ENCODE measurements around the gene AGBL4. TPM values are rescaled to one million over a fixed set of nuclear protein-coding genes. Genes with fewer than 3 reads are reported as not detected.
A peak's percentile ranks its signal among the peaks of the same experiment; 100 is the strongest.

The AGBL4 gene
- total RNA-seq, 1 experiment from 2014 or later, result not detected

DNA sequence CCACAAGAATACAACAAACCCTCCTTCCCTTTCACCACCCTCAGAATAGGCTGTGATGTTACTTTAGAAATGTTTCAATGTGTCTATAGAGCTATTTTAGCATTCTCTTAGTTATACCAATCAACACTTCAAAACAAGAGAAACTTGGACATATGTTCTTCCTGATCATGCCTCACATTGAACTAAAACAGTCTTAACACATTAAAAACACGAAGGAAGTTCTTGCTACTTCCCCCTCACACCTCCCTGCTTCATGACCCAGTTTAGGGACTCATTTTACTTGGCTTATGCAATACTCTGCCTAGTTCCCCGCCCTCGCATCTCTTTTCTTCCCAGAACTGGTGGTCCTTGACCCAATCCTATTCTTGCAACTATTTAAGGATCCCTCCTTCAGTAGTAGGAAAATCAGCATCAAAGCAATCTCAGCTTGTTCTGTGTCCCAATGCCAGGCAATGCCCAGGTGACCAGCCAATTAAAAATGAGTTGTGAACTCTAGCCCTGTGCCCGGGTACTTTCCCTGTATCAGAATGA lies 838.2 kb downstream of the AGBL4 start:
- no peak for DNase-seq (ENCODE audit: low spot score)

DNA sequence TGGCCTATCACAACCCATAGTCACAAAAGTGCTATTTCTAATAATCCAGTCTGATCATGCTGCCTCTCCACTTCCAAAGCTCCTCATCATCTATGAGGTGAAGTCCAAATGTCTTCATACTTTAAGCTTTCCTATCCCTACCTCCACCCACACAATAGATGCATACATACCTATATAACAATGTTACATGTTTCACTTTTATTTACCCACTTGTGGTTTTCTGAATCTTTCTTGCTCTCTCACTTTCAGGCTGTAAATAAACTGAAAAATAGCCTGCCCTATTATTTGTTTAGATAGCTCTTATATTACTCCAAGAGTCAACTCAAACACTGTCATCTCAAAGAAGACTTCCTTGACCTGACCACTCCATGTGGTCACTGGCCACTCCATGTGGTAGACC lies 840.3 kb downstream of the AGBL4 start:
- no peak for DNase-seq (ENCODE audit: low spot score)

DNA sequence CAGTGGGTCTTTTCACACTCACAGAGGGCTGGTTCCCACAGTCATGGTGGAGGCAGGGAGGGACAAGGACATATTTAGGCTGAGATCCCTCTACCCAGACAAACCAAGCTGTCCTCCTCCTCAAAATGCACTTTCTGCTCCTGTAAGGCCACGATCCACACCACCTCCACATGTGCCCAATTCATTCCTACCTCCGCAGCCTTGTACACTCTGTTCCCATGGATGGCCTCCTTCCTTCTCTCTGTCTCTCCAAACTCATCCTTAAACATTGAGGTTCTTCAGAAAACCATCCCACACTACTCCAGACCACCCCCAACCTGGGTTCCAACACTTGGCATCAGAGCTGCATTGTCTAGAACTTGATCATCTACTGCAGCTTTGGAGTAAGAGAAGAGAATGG lies 842.7 kb downstream of the AGBL4 start:
- no peak for DNase-seq (ENCODE audit: low spot score)

DNA sequence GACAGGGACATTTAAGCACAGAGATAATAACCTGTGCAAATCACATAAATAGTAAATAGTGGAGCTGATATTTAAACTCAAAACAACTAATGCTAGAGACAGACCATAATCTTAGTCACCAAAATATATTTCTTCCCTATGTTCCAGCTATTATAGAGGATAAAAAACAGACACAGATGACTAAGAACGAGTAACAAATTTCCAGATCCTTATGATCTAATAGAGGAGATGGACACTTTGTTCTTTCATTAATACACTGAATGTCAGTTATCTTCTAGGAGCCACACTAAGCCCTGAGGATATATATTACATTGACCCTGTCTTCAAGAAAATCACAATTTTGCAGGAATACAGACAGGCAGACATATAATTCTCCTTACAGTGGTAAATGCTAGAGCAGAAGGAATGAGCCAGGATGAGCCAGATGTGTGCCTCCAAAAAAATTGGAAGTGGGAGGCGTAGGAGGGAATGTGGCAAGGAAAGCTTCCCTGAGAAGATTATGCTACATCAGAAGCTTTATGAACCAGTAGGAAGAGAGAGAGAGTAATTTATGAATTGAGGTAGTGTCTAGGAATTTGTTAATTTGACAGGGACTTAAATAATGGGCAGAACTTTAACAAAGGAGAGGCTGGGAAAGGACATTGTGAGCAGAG lies 851.7 kb downstream of the AGBL4 start:
- no peak for DNase-seq (ENCODE audit: low spot score)

DNA sequence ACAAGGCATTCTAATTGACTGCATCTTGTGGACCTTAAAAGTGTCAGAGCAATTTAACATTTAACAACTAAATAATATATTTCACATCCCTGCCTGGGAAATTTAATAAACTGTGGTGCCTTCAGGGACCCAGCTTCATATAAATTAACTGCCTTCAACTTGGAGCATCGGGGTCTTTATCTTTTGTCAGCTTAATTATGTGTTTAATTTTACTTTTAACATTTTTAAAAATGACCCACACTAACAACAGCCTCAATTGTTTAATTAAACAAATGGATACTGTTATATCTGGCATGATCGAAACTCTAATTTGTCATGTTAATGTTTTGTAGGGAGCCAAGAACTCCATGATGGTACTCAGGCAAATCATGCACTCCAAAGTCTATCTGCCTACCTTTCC lies 857.7 kb downstream of the AGBL4 start:
- no peak for DNase-seq (ENCODE audit: low spot score)

DNA sequence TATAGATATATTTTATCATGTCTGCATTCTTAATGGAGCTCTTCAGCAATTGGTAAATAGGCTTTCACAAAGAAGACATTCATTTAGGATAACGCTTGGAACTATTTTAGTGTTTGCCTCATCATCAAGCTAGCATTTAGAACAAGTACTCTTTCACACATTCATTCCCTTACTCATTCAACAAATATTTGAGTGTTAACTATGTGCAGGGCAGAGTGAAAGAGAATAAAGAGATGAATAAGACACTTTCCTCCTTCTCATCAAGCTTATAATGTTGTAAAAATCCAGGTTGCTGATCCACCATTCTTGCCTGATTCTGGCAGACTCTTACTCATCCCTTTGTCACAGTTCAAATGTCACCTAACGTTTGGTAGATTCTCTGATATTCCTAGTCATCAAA lies 860.7 kb downstream of the AGBL4 start:
- DNase-seq (ENCODE audit: low spot score), result peak; percentile 39

DNA sequence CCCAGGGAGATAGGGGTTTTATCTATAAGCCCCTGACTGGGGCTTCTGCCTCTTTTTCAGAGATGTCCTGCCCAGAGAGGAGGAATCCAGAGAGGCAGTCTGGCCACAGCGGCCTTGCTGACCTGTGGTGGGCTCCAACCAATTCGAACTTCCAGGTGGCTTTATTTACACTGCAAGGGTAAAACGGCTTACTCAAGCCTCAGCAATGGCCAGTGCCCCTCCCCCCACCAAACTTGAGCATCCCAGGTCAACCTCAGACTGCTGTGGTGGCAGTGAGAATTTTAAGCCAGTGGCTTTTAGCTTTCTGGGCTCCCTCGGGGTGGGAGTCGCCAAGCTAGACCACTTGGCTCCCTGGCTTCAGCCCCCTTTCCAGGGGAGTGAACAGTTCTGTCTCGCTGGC lies 863.1 kb downstream of the AGBL4 start:
- no peak for DNase-seq (ENCODE audit: low spot score)

DNA sequence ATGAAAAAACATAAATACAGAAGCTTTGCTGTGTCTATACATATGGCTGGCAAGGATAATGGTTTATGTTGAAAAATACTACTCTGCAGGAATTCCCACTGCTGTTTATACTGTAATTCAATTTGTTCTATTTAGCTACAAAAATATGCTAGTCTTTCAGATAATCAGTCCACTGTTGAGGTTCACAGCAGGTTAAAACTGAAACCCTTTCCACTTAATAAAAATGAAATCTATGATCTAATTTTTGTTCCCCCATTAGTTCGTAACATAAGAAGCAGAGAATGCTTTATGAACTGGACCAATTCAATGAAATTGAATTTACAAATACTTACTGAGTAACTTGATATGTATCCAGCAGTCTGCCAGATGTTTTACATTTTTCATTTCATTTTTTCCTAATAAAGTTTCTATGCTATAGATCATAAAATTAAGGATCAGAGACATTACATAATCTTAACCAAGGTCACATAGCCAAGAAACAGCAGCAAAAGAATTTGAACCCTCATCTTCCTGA lies 887.0 kb downstream of the AGBL4 start:
- DNase-seq (ENCODE audit: low spot score), result no peak

DNA sequence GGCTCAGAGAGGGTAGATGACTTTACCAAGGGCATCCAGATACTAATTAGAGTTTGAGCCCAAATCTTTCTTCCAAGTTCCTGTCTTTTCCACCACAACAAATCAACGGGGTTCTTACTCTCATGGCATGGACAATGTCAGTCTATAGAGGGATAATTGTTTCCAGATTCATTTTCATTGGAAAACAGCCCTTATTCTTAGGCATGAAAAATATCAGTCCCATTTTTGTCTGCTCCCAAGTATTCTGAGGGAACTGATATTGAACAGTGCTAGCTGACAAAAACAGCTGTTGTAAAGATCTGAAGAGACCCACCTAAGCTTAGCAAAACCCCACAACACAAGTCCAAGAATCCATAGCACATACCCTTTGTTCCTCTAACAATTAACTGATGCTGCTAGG lies 898.0 kb downstream of the AGBL4 start:
- no peak for DNase-seq (ENCODE audit: low spot score)

DNA sequence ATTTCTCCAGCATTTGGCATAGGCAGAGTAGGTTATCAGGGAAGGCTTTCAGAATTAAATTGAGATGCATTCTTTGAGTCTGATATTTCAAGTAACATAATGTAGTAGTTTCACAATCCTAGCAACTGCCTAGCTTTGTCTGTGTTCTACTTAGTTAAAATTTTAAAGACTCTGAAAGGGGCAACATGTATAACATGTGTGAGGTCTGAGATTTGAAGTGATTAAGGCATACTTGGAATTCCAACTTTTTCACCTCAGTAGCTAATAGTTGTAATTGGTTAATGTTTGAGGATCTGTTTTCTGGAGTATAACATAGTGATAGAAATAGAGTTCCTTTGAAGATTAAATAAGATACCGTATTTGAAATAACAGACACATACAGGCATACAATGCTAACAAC lies 911.8 kb downstream of the AGBL4 start:
- DNase-seq (ENCODE audit: low spot score), result no peak

DNA sequence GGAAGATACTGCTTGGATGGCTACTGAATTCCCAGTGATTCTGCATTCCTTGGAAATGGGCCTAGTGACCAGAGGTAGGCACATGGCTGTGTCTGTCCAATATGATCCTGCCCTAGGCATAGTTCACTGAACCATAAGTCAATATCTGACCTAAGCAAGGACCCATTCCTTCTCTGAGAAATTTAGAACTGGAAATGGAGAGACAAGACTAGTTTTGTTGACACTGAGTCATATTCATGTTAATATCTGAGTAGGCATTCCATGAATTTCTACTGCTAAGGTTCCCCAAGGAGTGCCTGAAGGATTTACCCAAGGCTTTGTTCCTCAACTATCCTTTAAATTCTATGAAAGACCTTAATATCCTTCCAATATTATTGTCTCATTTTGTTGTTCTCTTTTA lies 917.3 kb downstream of the AGBL4 start:
- no peak for DNase-seq (ENCODE audit: low spot score)

DNA sequence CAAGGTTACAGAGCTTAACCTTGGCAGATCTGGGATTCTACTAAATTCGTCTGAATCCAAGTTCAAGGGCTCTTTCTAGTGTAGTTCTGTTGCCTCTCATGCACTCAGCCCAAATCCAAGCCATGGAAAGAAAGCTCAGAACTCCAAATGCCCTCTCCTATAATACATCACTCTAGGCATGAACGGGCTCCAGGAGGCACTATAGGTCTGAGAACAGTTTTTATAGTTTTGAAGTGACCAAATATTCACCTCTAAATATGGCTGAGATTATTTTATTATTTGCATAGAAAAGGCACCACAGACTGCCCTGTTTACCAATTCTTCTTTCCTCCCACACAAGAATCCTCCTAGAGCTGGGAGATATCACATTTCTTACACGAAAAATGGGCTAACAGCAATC lies 919.2 kb downstream of the AGBL4 start:
- DNase-seq (ENCODE audit: low spot score), result no peak

DNA sequence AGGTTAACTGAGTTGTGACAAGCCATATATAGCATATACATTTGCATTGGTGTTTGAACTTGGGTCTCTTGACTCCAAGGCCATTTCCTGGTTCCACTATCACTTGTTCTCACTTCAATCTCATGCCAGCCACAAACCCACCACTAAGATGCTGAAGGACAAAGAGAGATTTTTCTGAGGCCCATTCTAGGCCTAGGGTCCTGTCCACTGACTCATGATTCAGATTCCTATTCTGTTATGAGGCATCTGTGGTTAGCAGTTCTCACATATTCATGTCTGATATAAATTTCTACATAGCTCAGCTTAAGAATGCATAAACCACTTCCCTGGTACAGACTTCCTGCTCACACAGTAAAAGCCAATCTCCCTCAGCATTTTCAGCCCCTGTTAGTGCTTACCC lies 921.0 kb downstream of the AGBL4 start:
- peak; percentile 51 for DNase-seq (ENCODE audit: low spot score)

DNA sequence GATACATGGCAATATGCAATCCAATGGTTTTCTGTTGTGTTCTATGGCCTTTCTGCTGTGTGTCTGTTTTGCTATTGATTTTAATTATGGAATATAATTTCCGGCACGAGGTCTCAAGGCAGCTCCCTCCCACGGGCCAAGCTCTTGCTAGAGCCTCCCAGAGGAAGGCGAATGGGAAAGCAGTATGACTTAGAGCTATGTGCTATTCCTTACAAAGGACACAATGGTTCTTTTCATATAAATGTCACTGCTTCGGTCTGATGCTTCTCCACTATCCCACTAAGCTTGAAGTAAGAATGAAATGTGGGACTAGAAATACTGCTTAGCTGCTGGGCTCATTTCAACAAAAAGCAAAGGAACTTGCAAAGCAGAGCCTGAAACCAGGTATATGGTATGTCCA lies 924.9 kb downstream of the AGBL4 start:
- no peak for DNase-seq (ENCODE audit: low spot score)

DNA sequence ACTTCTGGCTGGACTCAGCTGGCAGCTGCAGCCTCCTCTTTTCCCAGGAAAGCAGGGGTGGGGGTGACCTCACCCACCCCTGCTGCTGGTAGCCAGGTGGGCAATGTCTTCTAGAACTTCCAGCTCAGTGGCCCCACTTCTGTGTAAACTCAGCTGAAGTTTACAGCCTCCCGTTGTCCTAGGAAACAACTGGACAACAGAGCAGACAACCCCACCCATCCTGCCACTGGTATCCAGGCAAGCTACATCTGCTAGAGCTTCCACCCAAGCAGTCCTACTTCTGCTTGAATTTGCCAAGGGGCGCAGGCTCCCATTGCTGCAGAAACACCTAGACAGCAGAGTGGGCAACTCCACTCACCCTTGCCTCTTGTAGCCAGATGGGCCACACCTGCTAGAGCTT lies 937.4 kb downstream of the AGBL4 start:
- no peak for DNase-seq (ENCODE audit: low spot score)

DNA sequence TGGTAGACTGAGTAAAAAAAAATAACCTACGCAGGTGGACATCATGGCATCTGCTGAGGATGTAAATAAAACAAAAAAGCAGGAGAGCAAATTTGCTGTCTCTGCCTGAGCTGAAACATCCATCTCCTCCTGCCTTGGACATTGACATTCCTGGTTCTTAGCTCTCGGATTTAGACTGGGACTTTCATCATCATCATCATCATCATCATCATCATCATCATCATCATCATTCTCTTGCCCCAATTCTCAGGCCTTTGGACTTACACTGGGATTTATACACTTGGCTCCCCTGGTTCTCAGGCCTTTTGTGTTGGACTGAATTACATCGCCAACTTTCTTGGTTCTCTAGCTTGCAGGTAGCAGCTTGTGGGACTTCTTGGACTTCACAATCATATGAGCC lies 938.7 kb downstream of the AGBL4 start:
- DNase-seq (ENCODE audit: low spot score), result no peak

DNA sequence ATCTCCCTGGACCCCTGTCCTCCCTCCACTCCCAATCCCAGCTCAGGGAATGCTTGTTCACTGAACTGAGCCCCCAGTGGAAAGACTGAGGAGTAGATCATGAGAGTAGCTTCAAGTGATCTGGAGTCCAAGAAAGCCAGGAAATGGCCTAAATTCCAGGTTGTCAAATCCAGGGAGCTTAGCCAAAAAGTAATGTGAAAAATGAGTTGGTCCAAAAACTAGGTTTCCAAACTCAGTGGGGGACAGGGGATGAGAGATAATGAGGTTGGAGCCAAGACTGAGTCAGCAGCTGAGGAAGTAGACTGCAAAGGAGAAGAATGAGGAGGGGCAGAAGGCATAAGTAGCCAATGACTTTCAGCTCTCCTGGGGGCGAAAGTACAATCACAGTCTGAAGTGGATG lies 963.0 kb downstream of the AGBL4 start:
- DNase-seq (ENCODE audit: low spot score), result peak; percentile 49

DNA sequence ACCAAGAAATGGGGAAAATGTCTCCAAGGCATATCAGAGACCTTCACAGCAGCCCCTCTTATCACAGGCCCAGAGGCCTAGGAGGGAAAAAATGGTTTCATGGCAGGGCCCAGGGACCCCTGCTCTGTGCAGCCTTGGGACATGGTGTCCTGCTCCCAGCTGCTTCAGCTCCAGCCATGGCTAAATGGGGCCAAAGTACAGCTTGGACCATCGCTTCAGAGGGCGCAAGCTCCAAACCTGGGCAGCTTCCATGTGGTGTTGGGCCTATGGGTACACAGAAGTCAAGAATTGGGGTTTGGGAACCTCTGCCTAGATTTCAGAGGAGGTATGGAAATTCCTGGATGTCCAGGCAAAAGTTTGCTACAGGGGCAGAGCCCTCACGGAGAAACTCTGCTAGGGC lies 964.7 kb downstream of the AGBL4 start:
- DNase-seq (ENCODE audit: low spot score), result no peak

DNA sequence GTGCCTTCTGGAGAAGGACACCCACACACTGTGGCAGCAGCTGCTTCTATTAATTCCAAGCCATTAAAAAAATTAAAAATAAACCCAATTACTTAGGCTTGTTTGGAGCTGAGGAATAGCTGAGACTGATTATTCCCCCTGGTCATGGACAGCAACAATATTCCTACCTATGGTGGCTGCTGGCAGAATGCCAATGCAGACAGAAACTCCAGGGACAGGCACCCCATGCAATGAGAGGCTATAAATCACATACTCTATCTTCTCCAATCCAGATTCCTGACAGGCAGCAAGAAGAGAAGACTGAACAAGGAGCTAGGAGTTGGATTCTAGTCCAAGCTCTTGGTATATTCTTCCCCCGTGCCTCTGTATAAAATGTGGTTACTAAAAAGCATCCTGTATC lies 971.7 kb downstream of the AGBL4 start:
- DNase-seq (ENCODE audit: low spot score), result no peak

DNA sequence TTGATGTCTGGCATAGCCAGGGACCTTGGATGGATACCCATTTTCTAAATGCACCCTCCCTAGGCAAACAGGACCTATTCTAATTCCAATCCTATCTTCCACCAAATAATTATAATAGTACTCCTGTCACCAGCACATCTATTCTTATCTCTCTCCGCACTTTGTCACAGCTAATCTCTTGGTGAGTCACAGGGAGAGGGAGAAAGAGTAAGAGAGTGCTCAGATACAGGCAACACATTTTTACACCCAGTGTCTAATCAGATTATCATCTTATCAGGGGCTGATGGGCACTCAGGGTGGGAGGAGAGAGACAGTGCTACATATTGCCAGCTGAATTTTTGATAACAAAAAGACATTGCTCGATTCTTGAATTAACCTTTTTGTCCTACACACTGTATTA lies 972.1 kb downstream of the AGBL4 start:
- peak; percentile 2 for DNase-seq (ENCODE audit: low spot score)

DNA sequence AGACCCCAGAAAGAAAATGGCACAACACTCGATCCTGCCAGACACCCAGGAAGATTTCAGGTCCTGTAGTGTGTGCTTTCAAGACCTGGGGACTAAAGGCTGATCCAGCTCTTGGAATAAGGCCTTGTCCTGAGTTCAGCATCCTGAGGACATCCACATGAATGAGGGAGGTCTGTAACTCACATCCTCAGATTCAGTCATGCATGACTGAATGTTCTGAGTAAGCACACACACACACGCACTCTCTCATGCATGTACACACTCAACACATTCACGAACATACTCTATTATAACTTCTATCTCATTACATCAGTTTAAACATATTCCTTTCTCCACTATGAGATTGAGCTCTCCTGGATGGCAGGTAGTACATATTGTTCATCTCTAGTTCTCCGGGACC lies 973.7 kb downstream of the AGBL4 start:
- DNase-seq (ENCODE audit: low spot score), result no peak

DNA sequence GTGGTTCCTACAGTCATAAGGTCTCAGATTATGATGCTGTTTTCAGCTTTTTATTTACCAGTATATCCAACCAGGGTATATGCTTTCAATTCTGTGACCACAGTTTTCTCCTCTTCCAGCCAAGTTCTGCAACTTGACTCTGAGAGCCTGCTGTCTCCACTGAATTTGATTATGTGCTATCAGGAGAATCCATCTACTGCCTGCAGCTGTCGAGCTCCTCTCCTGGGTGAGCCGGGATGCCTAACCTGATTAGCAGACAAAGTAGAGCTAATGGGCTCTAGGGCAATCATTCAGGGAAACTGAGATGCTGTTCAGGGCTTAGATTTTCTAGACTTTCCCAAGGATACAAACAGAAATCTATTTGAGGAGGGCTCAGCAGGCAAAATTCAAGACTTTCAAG lies 975.6 kb downstream of the AGBL4 start:
- DNase-seq (ENCODE audit: low spot score), result no peak

DNA sequence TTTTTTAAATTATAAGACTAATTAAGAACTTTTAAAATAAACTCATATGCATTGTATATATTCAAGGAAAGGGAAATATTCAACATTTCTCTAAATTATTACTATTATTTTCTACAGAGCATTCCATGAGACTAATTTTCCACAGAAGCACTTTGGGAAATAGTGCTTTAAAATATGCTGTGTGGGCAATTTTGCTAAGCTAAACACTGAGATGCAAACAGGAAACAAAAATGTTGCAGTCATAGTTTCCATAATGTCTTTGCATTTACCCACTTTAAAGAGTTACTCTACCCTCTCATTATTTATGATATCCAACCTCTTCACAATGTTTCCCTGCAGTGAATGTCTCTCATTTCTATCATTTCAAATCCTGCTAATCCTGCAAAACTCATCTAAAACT lies 977.4 kb downstream of the AGBL4 start:
- DNase-seq (ENCODE audit: low spot score), result no peak

DNA sequence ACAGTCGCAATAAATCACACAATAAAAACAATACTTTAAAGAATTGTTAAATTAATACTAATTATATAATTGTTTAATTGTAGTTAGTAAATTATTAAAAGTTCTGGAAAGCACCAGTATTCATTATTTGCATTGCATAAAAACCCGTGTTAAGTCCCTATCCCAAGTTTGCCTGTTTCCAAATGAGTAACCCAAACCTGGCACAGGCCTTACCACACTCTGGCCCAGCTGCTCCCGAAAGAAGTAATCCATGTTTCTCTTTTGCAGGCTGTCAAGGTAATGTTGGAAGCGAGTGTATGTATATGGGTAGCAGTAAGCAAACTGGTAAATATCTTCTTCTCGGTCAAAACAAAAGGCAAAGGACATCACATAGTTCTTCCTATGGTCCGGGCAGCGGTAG lies 978.4 kb downstream of the AGBL4 start:
- no peak for DNase-seq (ENCODE audit: low spot score)
